MG63 (cell line): Measurements from ENCODE around the gene ARID4B. TPM values are rescaled to one million over a fixed set of nuclear protein-coding genes. Genes with fewer than 3 reads are reported as not detected.
"Not testable (repeated sequence)": the region's sequence is repeated elsewhere in the genome, so short reads cannot be mapped to it uniquely, and the experiment has no call there.

Experiments used
- DNase-seq: peaks from one replicate; pipeline ENCODE4 v3.0.0-alpha.2; 2020
- H3K27me3 ChIP-seq: fragments of 250-450 bp; sonication (Bioruptor Pico); 2 replicates; pipeline ENCODE4 v1.5.1; 2020; ENCODE audit warnings: mild to moderate bottlenecking, moderate library complexity
- H3K36me3 ChIP-seq: fragments of 250-450 bp; sonication (Bioruptor Pico); 2 replicates; pipeline ENCODE4 v1.5.1; 2020; ENCODE audit warnings: mild to moderate bottlenecking, moderate library complexity
- H3K4me3 ChIP-seq: fragments of 250-450 bp; sonication (Bioruptor Pico); 2 replicates; pipeline ENCODE4 v1.5.1; 2020; ENCODE audit warnings: mild to moderate bottlenecking, moderate library complexity
- H3K9me3 ChIP-seq: fragments of 250-450 bp; sonication (Bioruptor Pico); 2 replicates; pipeline ENCODE4 v1.5.1; 2020; ENCODE audit warnings: mild to moderate bottlenecking, moderate library complexity
- total RNA-seq: library from RNA; depleted of rRNA; stranded (reverse); fragments of >200 nt; shearing (Covaris generic); gene quantifications from 2 replicates; pipeline ENCODE4 v1.2.3, GENCODE V29; 2014; ENCODE audit warnings: low replicate concordance

The ARID4B gene
- total RNA-seq, 1 experiment from 2014 or later = 9.5 TPM

- Histone ChIP-seq H3K4me3 (no peak overlapping the region), H3K36me3 (peaks cover 11% of the 10 kb centered on the region), H3K27me3 (no peaks in the 10 kb centered on the region), H3K9me3 (no peaks in the 10 kb centered on the region)
- DNase-seq = no peak
These were observed 13.9 kb downstream of the ARID4B start for GRCh38 chr1:235313931-235314678.

- Histone ChIP-seq H3K36me3 (peaks cover 4% of the 10 kb centered on the region), H3K9me3 (no peaks in the 10 kb centered on the region), H3K4me3 (no peak overlapping the region), H3K27me3 (no peaks in the 10 kb centered on the region)
- no peak for DNase-seq
These were observed 14.7 kb downstream of the ARID4B start for GRCh38 chr1:235313262-235313661.

- not testable (repeated sequence) for H3K9me3 ChIP-seq, H3K4me3 ChIP-seq, H3K27me3 ChIP-seq, DNase-seq, H3K36me3 ChIP-seq
These were observed 18.8 kb downstream of the ARID4B start for GRCh38 chr1:235309206-235309605.

GRCh38 chr1:235307158-235308124, 20.5 kb downstream of the ARID4B start:
- no peaks in the 10 kb centered on the region for H3K9me3 ChIP-seq
- peaks cover 6% of the 10 kb centered on the region for H3K36me3 ChIP-seq
- DNase-seq = no peak
- H3K27me3 ChIP-seq = no peaks in the 10 kb centered on the region
- no peak overlapping the region for H3K4me3 ChIP-seq

GRCh38 chr1:235304549-235305451, 23.2 kb downstream of the ARID4B start:
- Histone ChIP-seq H3K9me3 (no peaks in the 10 kb centered on the region), H3K27me3 (no peaks in the 10 kb centered on the region), H3K4me3 (no peak overlapping the region), H3K36me3 (peaks cover 3% of the 10 kb centered on the region; the same call in 1 of the 2 replicates)
- no peak for DNase-seq

GRCh38 chr1:235302143-235302542, 25.8 kb downstream of the ARID4B start:
- H3K9me3 ChIP-seq = peaks cover 6% of the 10 kb centered on the region
- no peaks in the 10 kb centered on the region for H3K27me3 ChIP-seq
- peaks cover 7% of the 10 kb centered on the region; the same call in 1 of the 2 replicates for H3K36me3 ChIP-seq
- H3K4me3 ChIP-seq = no peak overlapping the region
- no peak for DNase-seq

GRCh38 chr1:235299169-235299858, 28.7 kb downstream of the ARID4B start:
- no peak for DNase-seq
- Histone ChIP-seq H3K4me3 (no peak overlapping the region), H3K27me3 (no peaks in the 10 kb centered on the region), H3K9me3 (peaks cover 10% of the 10 kb centered on the region), H3K36me3 (peaks cover 4% of the 10 kb centered on the region; the same call in 1 of the 2 replicates)

GRCh38 chr1:235298758-235299157, 29.2 kb downstream of the ARID4B start:
- peaks cover 10% of the 10 kb centered on the region for H3K9me3 ChIP-seq
- no peaks in the 10 kb centered on the region for H3K27me3 ChIP-seq
- H3K4me3 ChIP-seq = no peak overlapping the region
- no peak for DNase-seq
- H3K36me3 ChIP-seq = peaks cover 4% of the 10 kb centered on the region; the same call in 1 of the 2 replicates

- DNase-seq = no peak
- Histone ChIP-seq H3K4me3 (no peak overlapping the region), H3K9me3 (peaks cover 10% of the 10 kb centered on the region), H3K27me3 (no peaks in the 10 kb centered on the region), H3K36me3 (0 out of 2 replicates have a peak, but pooled peaks cover 4% of the 10 kb centered on the region)
These were observed 30.4 kb downstream of the ARID4B start for GRCh38 chr1:235297579-235297978.

GRCh38 chr1:235296729-235297128, 31.2 kb downstream of the ARID4B start:
- no peak overlapping the region for H3K4me3 ChIP-seq
- H3K9me3 ChIP-seq = peaks cover 10% of the 10 kb centered on the region
- 0 out of 2 replicates have a peak, but pooled peaks cover 4% of the 10 kb centered on the region for H3K36me3 ChIP-seq
- H3K27me3 ChIP-seq = no peaks in the 10 kb centered on the region
- no peak for DNase-seq

- peak; percentile 23 for DNase-seq
- H3K36me3 ChIP-seq = 0 out of 2 replicates have a peak, but pooled peaks cover 4% of the 10 kb centered on the region
- no peaks in the 10 kb centered on the region for H3K27me3 ChIP-seq
- peaks cover 10% of the 10 kb centered on the region for H3K9me3 ChIP-seq
- no peak overlapping the region for H3K4me3 ChIP-seq
These were observed 32.1 kb downstream of the ARID4B start for GRCh38 chr1:235295902-235296350.

GRCh38 chr1:235293322-235293942, 34.5 kb downstream of the ARID4B start:
- no peaks in the 10 kb centered on the region for H3K27me3 ChIP-seq
- H3K9me3 ChIP-seq = peaks cover 10% of the 10 kb centered on the region
- no peak overlapping the region for H3K4me3 ChIP-seq
- DNase-seq = no peak
- H3K36me3 ChIP-seq = 0 out of 2 replicates have a peak, but pooled peaks cover 4% of the 10 kb centered on the region

- Histone ChIP-seq H3K36me3 (0 out of 2 replicates have a peak, but pooled peaks cover 2% of the 10 kb centered on the region), H3K9me3 (peaks cover 8% of the 10 kb centered on the region), H3K27me3 (no peaks in the 10 kb centered on the region), H3K4me3 (no peak overlapping the region)
- DNase-seq = no peak
These were observed 35.2 kb downstream of the ARID4B start for GRCh38 chr1:235292790-235293189.

GRCh38 chr1:235291599-235292091, 36.3 kb downstream of the ARID4B start:
- no peak for DNase-seq
- no peaks in the 10 kb centered on the region for H3K9me3 ChIP-seq
- H3K27me3 ChIP-seq = no peaks in the 10 kb centered on the region
- H3K4me3 ChIP-seq = no peak overlapping the region
- H3K36me3 ChIP-seq = no peaks in the 10 kb centered on the region
